SKM-1 (cell line): Measurements from ENCODE around the gene CUEDC2.

ENCODE experiments used
- DNase-seq: peaks from one replicate; lab custom pipeline; 2025; ENCODE audit not compliant: unreplicated experiment; lab: John Stamatoyannopoulos, UW

Gene CUEDC2

DNA sequence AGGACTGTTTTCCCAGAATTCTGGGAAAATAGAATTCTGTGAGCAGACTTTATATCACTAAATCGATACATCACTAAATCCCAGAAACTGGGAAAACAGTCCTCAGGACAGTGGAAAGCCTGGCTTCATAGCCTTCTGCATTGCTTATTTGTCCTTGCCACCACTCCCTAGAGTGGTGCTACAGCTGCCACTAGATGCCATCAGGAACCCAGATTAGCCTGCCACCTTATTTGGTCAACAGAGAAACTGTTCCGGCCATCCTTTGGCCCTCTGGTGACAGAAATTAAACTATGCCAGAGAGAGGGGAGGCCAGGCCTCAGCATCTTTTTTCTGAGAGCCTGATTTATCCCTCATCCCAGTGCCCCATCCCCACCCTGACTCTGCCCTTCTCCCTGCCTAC is 56.5 kb downstream of the CUEDC2 start:
- no peak for DNase-seq

DNA sequence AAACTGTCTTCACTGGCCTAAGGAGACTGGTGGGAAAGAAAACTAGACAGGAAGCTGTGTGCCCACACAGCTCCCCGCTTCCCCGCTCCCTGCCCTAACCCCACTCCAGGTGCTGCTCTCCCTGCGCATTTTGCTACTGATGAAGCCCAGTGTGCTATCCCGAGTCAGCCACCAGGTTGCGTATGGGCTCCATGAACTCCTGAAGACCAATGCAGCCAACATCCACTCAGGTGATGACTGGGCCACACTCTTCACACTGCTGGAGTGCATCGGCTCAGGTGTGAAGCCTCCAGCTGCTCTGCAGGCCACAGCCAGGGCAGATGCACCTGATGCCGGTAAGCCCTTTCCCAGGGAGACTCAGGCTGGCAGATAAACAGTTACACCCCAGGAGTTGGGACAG is 57.1 kb downstream of the CUEDC2 start:
- no peak for DNase-seq
